HepG2 (cell line): ENCODE measurements around the gene FMNL1. TPM values are rescaled to one million over a fixed set of nuclear protein-coding genes. Genes with fewer than 3 reads are reported as not detected.
A peak's percentile ranks its signal among the peaks of the same experiment; 100 is the strongest.

Experiments
- AHR ChIP-seq: IDR thresholded peaks from 2 replicates; pipeline ENCODE4 v1.6.1; 2018; ENCODE audit warnings: missing genetic modification reagents, missing compliant biosample characterization
- ATF4 ChIP-seq, 2 experiments: fragments of 450-650 bp in 1 of 2; sonication (generic) in 1 of 2; formaldehyde crosslinking; IDR thresholded peaks; 2 replicates each; pipeline versions ENCODE4 v1.5.0 to v1.8.0; 2020 to 2022; ENCODE audit warnings: mild to moderate bottlenecking in 1 of 2, missing genetic modification reagents in 1 of 2
- CENPT ChIP-seq: sonication (generic); formaldehyde crosslinking; IDR thresholded peaks from 2 replicates; pipeline ENCODE4 v1.8.0; 2022; ENCODE audit warnings: low read depth, mild to moderate bottlenecking, moderate library complexity, missing genetic modification reagents
- EHMT2 ChIP-seq: fragments of 200-600 bp; sonication (generic); IDR thresholded peaks from 2 replicates; pipeline ENCODE4 v1.7.0; 2017; ENCODE audit warnings: antibody characterized with exemption, low read depth, low read length, borderline replicate concordance
- ETV6 ChIP-seq: sonication (generic); formaldehyde crosslinking; conservative IDR thresholded peaks from 2 replicates; pipeline ENCODE4 v1.4.0; 2020; ENCODE audit warnings: missing genetic modification reagents
- JUN ChIP-seq: sonication (generic); formaldehyde crosslinking; IDR thresholded peaks from 2 replicates; pipeline ENCODE4 v1.4.0; 2020; ENCODE audit warnings: mild to moderate bottlenecking, missing genetic modification reagents
- KDM2A ChIP-seq: sonication (generic); formaldehyde crosslinking; IDR thresholded peaks from 2 replicates; pipeline ENCODE4 v1.4.0; 2020; ENCODE audit warnings: low read depth, missing genetic modification reagents, borderline replicate concordance
- MED1 ChIP-seq: sonication (generic); formaldehyde crosslinking; IDR thresholded peaks from 2 replicates; pipeline ENCODE4 v1.4.0; 2020; ENCODE audit warnings: missing genetic modification reagents
- RFXANK ChIP-seq: IDR thresholded peaks from 2 replicates; pipeline ENCODE4 v1.6.1; 2016
- TOPORS ChIP-seq: sonication (generic); formaldehyde crosslinking; IDR thresholded peaks from 2 replicates; pipeline ENCODE4 v1.8.0; 2023; ENCODE audit warnings: mild to moderate bottlenecking, missing genetic modification reagents
- ZBTB38 ChIP-seq: sonication (generic); formaldehyde crosslinking; IDR thresholded peaks from 2 replicates; pipeline ENCODE4 v1.5.1; 2020; ENCODE audit warnings: mild to moderate bottlenecking, missing genetic modification reagents
- ZBTB7A ChIP-seq: sonication (generic); formaldehyde crosslinking; IDR thresholded peaks from 2 replicates; pipeline ENCODE4 v1.8.0; 2022; ENCODE audit warnings: mild to moderate bottlenecking, missing genetic modification reagents
- ZNF12 ChIP-seq: sonication (generic); formaldehyde crosslinking; IDR thresholded peaks from 2 replicates; pipeline ENCODE4 v1.5.0; 2020; ENCODE audit warnings: missing genetic modification reagents
- ZNF510 ChIP-seq: sonication (generic); formaldehyde crosslinking; IDR thresholded peaks from 2 replicates; pipeline ENCODE4 v1.4.0; 2020; ENCODE audit warnings: low read depth, mild to moderate bottlenecking, missing genetic modification reagents
- ZNF709 ChIP-seq: sonication (generic); formaldehyde crosslinking; IDR thresholded peaks from 2 replicates; pipeline ENCODE4 v1.5.0; 2020; ENCODE audit warnings: mild to moderate bottlenecking, missing genetic modification reagents
- ZNF800 ChIP-seq: sonication (generic); formaldehyde crosslinking; IDR thresholded peaks from 2 replicates; pipeline ENCODE4 v1.4.0; 2020; ENCODE audit warnings: missing genetic modification reagents
- polyA plus RNA-seq, 8 experiments: library from polyadenylated mRNA; depleted of rRNA in 3 of 8; stranded (reverse) in 7 of 8; unstranded in 1 of 8; fragments of >200 nt; fragmentation: Illumina TruSeq in 4 of 8; extraction: Trizol in 4 of 8; gene quantifications; 2 replicates each; pipeline versions ENCODE4 v1.2.1 to v1.2.3, GENCODE V29; 2011 to 2016; ENCODE audit warnings: low read depth in 4 of 8, missing spikeins in 1 of 8, mixed read lengths in 1 of 8; ENCODE audit not compliant: insufficient read depth in 1 of 8
- total RNA-seq, 5 experiments: library from RNA; depleted of rRNA; stranded (reverse); fragments of >200 nt; fragmentation: Illumina TruSeq; extraction: Trizol; gene quantifications; 2 replicates each; pipeline ENCODE4 v1.2.3, GENCODE V29; 2016; ENCODE audit warnings: low read depth in 1 of 5
- TF ChIP-seq, protein P1 (sequence below): sonication (generic); formaldehyde crosslinking; IDR thresholded peaks from 2 replicates; pipeline ENCODE4 v1.5.1; 2020; ENCODE audit warnings: mild to moderate bottlenecking, missing genetic modification reagents, moderate library complexity
- TF ChIP-seq, protein P2 (sequence below): sonication (generic); formaldehyde crosslinking; IDR thresholded peaks from 2 replicates; pipeline ENCODE4 v1.5.0; 2020; ENCODE audit warnings: mild to moderate bottlenecking, missing genetic modification reagents
- TF ChIP-seq, protein P3 (sequence below): sonication (generic); formaldehyde crosslinking; IDR thresholded peaks from 2 replicates; pipeline ENCODE4 v1.8.1; 2023; ENCODE audit warnings: missing genetic modification reagents, mild to moderate bottlenecking, borderline replicate concordance
- TF ChIP-seq, protein P4 (sequence below): sonication (generic); formaldehyde crosslinking; IDR thresholded peaks from 2 replicates; pipeline ENCODE4 v1.4.0; 2020; ENCODE audit warnings: mild to moderate bottlenecking, missing genetic modification reagents

The FMNL1 gene
- total and polyA plus RNA-seq, 2 of the 13 experiments (the other 11 are each of a cell fraction or from before 2014, with no cell fraction given) = 0.53 to 0.70 TPM

DNA sequence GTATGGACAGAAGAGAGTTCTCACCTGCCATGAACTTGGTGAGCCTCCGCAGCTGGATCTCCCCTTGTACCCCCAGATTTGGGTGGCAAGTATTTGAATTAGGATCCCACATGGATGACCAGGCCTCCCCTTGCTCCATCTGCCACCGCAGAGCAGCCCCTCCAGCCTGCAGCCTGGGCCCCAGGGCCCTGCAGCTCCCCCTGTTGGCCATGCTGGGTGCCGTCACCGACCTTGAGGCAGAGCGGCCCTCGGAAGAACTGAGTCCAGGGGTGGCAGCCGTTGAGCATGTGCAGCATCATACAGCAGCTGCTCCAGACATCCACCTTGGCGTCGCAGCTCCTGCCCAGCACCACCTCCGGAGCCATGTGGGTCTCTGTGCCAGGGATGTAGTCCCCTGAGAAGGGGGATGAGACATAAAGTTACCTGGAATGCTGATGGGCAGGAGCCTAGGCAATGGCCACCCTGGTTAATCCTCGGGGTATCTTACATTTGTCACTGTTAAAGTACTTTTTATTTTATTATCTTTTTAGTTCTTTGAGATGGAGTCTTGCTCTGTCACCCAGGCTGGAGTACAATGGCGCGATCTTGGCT lies 49.2 kb downstream of the FMNL1 start (continued):
- TF ChIP-seq, protein P1, sequence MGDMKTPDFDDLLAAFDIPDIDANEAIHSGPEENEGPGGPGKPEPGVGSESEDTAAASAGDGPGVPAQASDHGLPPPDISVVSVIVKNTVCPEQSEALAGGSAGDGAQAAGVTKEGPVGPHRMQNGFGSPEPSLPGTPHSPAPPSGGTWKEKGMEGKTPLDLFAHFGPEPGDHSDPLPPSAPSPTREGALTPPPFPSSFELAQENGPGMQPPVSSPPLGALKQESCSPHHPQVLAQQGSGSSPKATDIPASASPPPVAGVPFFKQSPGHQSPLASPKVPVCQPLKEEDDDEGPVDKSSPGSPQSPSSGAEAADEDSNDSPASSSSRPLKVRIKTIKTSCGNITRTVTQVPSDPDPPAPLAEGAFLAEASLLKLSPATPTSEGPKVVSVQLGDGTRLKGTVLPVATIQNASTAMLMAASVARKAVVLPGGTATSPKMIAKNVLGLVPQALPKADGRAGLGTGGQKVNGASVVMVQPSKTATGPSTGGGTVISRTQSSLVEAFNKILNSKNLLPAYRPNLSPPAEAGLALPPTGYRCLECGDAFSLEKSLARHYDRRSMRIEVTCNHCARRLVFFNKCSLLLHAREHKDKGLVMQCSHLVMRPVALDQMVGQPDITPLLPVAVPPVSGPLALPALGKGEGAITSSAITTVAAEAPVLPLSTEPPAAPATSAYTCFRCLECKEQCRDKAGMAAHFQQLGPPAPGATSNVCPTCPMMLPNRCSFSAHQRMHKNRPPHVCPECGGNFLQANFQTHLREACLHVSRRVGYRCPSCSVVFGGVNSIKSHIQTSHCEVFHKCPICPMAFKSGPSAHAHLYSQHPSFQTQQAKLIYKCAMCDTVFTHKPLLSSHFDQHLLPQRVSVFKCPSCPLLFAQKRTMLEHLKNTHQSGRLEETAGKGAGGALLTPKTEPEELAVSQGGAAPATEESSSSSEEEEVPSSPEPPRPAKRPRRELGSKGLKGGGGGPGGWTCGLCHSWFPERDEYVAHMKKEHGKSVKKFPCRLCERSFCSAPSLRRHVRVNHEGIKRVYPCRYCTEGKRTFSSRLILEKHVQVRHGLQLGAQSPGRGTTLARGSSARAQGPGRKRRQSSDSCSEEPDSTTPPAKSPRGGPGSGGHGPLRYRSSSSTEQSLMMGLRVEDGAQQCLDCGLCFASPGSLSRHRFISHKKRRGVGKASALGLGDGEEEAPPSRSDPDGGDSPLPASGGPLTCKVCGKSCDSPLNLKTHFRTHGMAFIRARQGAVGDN (CRISPR knock-in tag) = peak; percentile 40; the same call in 1 of the 2 replicates
- TF ChIP-seq ZNF12 (CRISPR knock-in tag) = no peak
- no peak for TF ChIP-seq ZNF709 (CRISPR knock-in tag)
- TF ChIP-seq TOPORS (CRISPR knock-in tag) = no peak
- TF ChIP-seq, protein P2, sequence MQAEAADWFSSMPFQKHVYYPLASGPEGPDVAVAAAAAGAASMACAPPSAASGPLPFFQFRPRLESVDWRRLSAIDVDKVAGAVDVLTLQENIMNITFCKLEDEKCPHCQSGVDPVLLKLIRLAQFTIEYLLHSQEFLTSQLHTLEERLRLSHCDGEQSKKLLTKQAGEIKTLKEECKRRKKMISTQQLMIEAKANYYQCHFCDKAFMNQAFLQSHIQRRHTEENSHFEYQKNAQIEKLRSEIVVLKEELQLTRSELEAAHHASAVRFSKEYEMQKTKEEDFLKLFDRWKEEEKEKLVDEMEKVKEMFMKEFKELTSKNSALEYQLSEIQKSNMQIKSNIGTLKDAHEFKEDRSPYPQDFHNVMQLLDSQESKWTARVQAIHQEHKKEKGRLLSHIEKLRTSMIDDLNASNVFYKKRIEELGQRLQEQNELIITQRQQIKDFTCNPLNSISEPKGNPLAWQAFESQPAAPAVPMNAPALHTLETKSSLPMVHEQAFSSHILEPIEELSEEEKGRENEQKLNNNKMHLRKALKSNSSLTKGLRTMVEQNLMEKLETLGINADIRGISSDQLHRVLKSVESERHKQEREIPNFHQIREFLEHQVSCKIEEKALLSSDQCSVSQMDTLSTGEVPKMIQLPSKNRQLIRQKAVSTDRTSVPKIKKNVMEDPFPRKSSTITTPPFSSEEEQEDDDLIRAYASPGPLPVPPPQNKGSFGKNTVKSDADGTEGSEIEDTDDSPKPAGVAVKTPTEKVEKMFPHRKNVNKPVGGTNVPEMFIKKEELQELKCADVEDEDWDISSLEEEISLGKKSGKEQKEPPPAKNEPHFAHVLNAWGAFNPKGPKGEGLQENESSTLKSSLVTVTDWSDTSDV (CRISPR knock-in tag) = 0 out of 2 replicates have a peak, but pooled peaks have one; percentile 13
- TF ChIP-seq ZNF800 (CRISPR knock-in tag) = no peak
- TF ChIP-seq, protein P3, sequence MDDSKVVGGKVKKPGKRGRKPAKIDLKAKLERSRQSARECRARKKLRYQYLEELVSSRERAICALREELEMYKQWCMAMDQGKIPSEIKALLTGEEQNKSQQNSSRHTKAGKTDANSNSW (CRISPR knock-in tag) = no peak
- TF ChIP-seq ZBTB7A (CRISPR knock-in tag) = no peak
- TF ChIP-seq, protein P4, sequence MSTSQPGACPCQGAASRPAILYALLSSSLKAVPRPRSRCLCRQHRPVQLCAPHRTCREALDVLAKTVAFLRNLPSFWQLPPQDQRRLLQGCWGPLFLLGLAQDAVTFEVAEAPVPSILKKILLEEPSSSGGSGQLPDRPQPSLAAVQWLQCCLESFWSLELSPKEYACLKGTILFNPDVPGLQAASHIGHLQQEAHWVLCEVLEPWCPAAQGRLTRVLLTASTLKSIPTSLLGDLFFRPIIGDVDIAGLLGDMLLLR (CRISPR knock-in tag) = 0 out of 2 replicates have a peak, but pooled peaks have one; percentile 17
- peak; percentile 44; the same call in 1 of the 2 replicates for TF ChIP-seq KDM2A (CRISPR knock-in tag)
- no peak for TF ChIP-seq JUN (CRISPR knock-in tag)
- no peak for TF ChIP-seq ETV6
- TF ChIP-seq ZBTB38 (CRISPR knock-in tag) = 0 out of 2 replicates have a peak, but pooled peaks have one; percentile 28
- TF ChIP-seq CENPT (CRISPR knock-in tag) = no peak
- no peak for TF ChIP-seq ZNF510
- 0 out of 2 replicates have a peak, but pooled peaks have one; percentile 22 for TF ChIP-seq AHR
- no peak for TF ChIP-seq MED1 (CRISPR knock-in tag)
- TF ChIP-seq ATF4 (CRISPR knock-in tag; IDR thresholded peaks at IDR 0.05) = no peak
- no peak for TF ChIP-seq EHMT2
- TF ChIP-seq RFXANK (CRISPR knock-in tag) = no peak
